Mesodermal cell (in vitro differentiated cells): ENCODE measurements around the gene MLST8. TPM values are rescaled to one million over a fixed set of nuclear protein-coding genes. Genes with fewer than 3 reads are reported as not detected.
A peak's percentile ranks its signal among the peaks of the same experiment; 100 is the strongest.

Source experiments
- H3K27ac ChIP-seq: 2 replicates; pipeline ENCODE4 v1.7.0; 2013; ENCODE audit warnings: mild to moderate bottlenecking, low read depth, low read length, moderate library complexity; ENCODE audit not compliant: severe bottlenecking
- H3K36me3 ChIP-seq: 2 replicates; pipeline ENCODE4 v1.7.1; 2013; ENCODE audit warnings: mild to moderate bottlenecking, low read length, moderate library complexity; ENCODE audit not compliant: control insufficient read depth, insufficient read depth
- H3K4me1 ChIP-seq: one replicate; pipeline ENCODE4 v1.7.1; 2013; ENCODE audit warnings: mild to moderate bottlenecking, low read length; ENCODE audit not compliant: insufficient read depth, control insufficient read depth, poor library complexity, severe bottlenecking
- H3K4me3 ChIP-seq: 2 replicates; pipeline ENCODE4 v1.7.0; 2013; ENCODE audit warnings: low read length, control low read depth, mild to moderate bottlenecking; ENCODE audit not compliant: insufficient read depth, poor library complexity, severe bottlenecking; ENCODE audit errors: extremely low read depth
- H3K9me3 ChIP-seq: 2 replicates; pipeline ENCODE4 v1.7.1; 2013; ENCODE audit warnings: mild to moderate bottlenecking, low read length, moderate library complexity; ENCODE audit not compliant: control insufficient read depth
- WGBS, 2 experiments: methylation state at CpG; one replicate each; pipeline ENCODE4 v1.1.5; 2013; ENCODE audit warnings: missing lambda C conversion rate in 2 of 2; ENCODE audit not compliant: insufficient coverage in 2 of 2; 5-methylcytosine and 5-hydroxymethylcytosine counted together
- polyA plus RNA-seq, 2 experiments: library from polyadenylated mRNA; stranded (reverse); fragments of 50-300 nt; gene quantifications; one replicate each; pipeline ENCODE4 v1.2.3, GENCODE V29; 2013

The MLST8 gene
- 50.6 TPM for polyA plus RNA-seq (2013, experiment 1 of 2)
- 45.8 TPM for polyA plus RNA-seq (2013, experiment 2 of 2)

GRCh38 chr16:2205104-2205966, at the start of gene MLST8:
Gene MLST8, plus strand, starts transcription at chr16:2205454. Its CDS starts 632 bp downstream, at chr16:2206086.
- peak within 1 kb of the TSS; percentile 62 for H3K27ac ChIP-seq
- H3K4me3 ChIP-seq = peak within 1 kb of the TSS; percentile 69
- peaks cover 8% of the 10 kb centered on the region for H3K4me1 ChIP-seq
- 0 to 1% methylated on average over 55 to 69 of the region's 93 CpGs for WGBS, 2 experiments
- no peaks in the 10 kb centered on the region for H3K9me3 ChIP-seq
- peaks cover 35% of the 10 kb centered on the region for H3K36me3 ChIP-seq

GRCh38 chr16:2155977-2156848, 49.0 kb upstream of the MLST8 start:
- H3K27ac ChIP-seq = peak overlapping the region; percentile 55
- peaks cover 48% of the 10 kb centered on the region for H3K4me1 ChIP-seq
- peak overlapping the region; percentile 90 for H3K4me3 ChIP-seq
- 9 to 13% methylated on average over 27 to 40 of the region's 47 CpGs for WGBS, 2 experiments
- no peaks in the 10 kb centered on the region for H3K9me3 ChIP-seq
- H3K36me3 ChIP-seq = peaks cover 40% of the 10 kb centered on the region

- peak overlapping the region; percentile 90 for H3K4me3 ChIP-seq
- 86 to 90% methylated on average over 4 of the region's 5 CpGs for WGBS, 2 experiments
- peaks cover 34% of the 10 kb centered on the region for H3K36me3 ChIP-seq
- no peaks in the 10 kb centered on the region for H3K9me3 ChIP-seq
- H3K4me1 ChIP-seq = peaks cover 42% of the 10 kb centered on the region
- no peak overlapping the region for H3K27ac ChIP-seq
Measured at GRCh38 chr16:2156849-2157224, 48.4 kb upstream of the MLST8 start.

- Histone ChIP-seq H3K27ac (no peak overlapping the region), H3K4me3 (no peak overlapping the region), H3K4me1 (peaks cover 37% of the 10 kb centered on the region), H3K36me3 (peaks cover 27% of the 10 kb centered on the region), H3K9me3 (no peaks in the 10 kb centered on the region)
- WGBS, 2 experiments = 94 to 95% methylated on average over 18 to 21 of the region's 27 CpGs
Measured at GRCh38 chr16:2157480-2158261, 47.6 kb upstream of the MLST8 start.

- peaks cover 31% of the 10 kb centered on the region for H3K4me1 ChIP-seq
- 94 to 97% methylated on average over 14 of the region's 15 CpGs for WGBS, 2 experiments
- H3K27ac ChIP-seq = no peak overlapping the region
- H3K9me3 ChIP-seq = no peaks in the 10 kb centered on the region
- no peak overlapping the region for H3K4me3 ChIP-seq
- peaks cover 26% of the 10 kb centered on the region for H3K36me3 ChIP-seq
Measured at GRCh38 chr16:2158262-2158638, 47.0 kb upstream of the MLST8 start.

GRCh38 chr16:2159175-2159838, 45.9 kb upstream of the MLST8 start:
- 84 to 85% methylated on average over 21 to 23 of the region's 24 CpGs for WGBS, 2 experiments
- H3K4me3 ChIP-seq = no peak overlapping the region
- no peak overlapping the region for H3K27ac ChIP-seq
- H3K4me1 ChIP-seq = peaks cover 29% of the 10 kb centered on the region
- peaks cover 18% of the 10 kb centered on the region for H3K36me3 ChIP-seq
- no peaks in the 10 kb centered on the region for H3K9me3 ChIP-seq

GRCh38 chr16:2160915-2161551, 44.2 kb upstream of the MLST8 start:
- Histone ChIP-seq H3K36me3 (peaks cover 19% of the 10 kb centered on the region), H3K4me3 (no peak overlapping the region), H3K9me3 (no peaks in the 10 kb centered on the region), H3K27ac (no peak overlapping the region), H3K4me1 (peaks cover 29% of the 10 kb centered on the region)
- 75 to 89% methylated on average over 15 to 16 of the region's 20 CpGs for WGBS, 2 experiments

GRCh38 chr16:2161911-2162310, 43.3 kb upstream of the MLST8 start:
- H3K4me1 ChIP-seq = peaks cover 26% of the 10 kb centered on the region
- WGBS, 2 experiments = 98 to 100% methylated on average over 9 to 10 of the region's 10 CpGs
- no peak overlapping the region for H3K27ac ChIP-seq

GRCh38 chr16:2162676-2163118, 42.6 kb upstream of the MLST8 start:
- Histone ChIP-seq H3K4me3 (no peak overlapping the region), H3K4me1 (peaks cover 20% of the 10 kb centered on the region), H3K36me3 (peaks cover 33% of the 10 kb centered on the region), H3K27ac (no peak overlapping the region), H3K9me3 (no peaks in the 10 kb centered on the region)
- 98% methylated on average over 11 to 12 of the region's 13 CpGs for WGBS, 2 experiments

More at GRCh38 chr16:2161911-2162310, 43.3 kb upstream of the MLST8 start:
- H3K4me3 ChIP-seq = no peak overlapping the region
- peaks cover 27% of the 10 kb centered on the region for H3K36me3 ChIP-seq
- H3K9me3 ChIP-seq = no peaks in the 10 kb centered on the region
